HG02678 (cell line): ENCODE results near the gene LMTK2.
A peak's percentile ranks its signal among the peaks of the same experiment; 100 is the strongest.
"Not testable (repeated sequence)": the region's sequence is repeated elsewhere in the genome, so short reads cannot be mapped to it uniquely, and the experiment has no call there.

ENCODE experiments used
- ATAC-seq: cut with Tn5 transposase; IDR thresholded peaks from one replicate; pipeline ENCODE4 v1.9.1; 2021; ENCODE audit warnings: mild to moderate bottlenecking, moderate library complexity; ENCODE audit not compliant: unreplicated experiment

Gene LMTK2

GRCh38 chr7:98102170-98102569 is 4.5 kb upstream of the LMTK2 start:
- no peak for ATAC-seq

- peak; percentile 1 for ATAC-seq
Measured at GRCh38 chr7:98105942-98106544, 619 bp upstream of the LMTK2 start.

- no peak for ATAC-seq
Measured at GRCh38 chr7:98107313-98107721, 655 bp downstream of the LMTK2 start.

GRCh38 chr7:98110249-98111022 is 3.8 kb downstream of the LMTK2 start:
- ATAC-seq = no peak

GRCh38 chr7:98112077-98112476 is 5.4 kb downstream of the LMTK2 start:
- ATAC-seq = no peak

GRCh38 chr7:98115746-98116525 is 9.3 kb downstream of the LMTK2 start:
- no peak for ATAC-seq

GRCh38 chr7:98116656-98117461 is 10.2 kb downstream of the LMTK2 start:
- no peak for ATAC-seq

GRCh38 chr7:98119256-98119918 is 12.7 kb downstream of the LMTK2 start:
- ATAC-seq = no peak

- no peak for ATAC-seq
Measured at GRCh38 chr7:98120559-98120958, 13.9 kb downstream of the LMTK2 start.

- ATAC-seq = not testable (repeated sequence)
Measured at GRCh38 chr7:98121388-98121787, 14.7 kb downstream of the LMTK2 start.

GRCh38 chr7:98123365-98123696 is 16.7 kb downstream of the LMTK2 start:
- no peak for ATAC-seq

- ATAC-seq = no peak
Measured at GRCh38 chr7:98125759-98126158, 19.1 kb downstream of the LMTK2 start.

- no peak for ATAC-seq
Measured at GRCh38 chr7:98126311-98127142, 19.9 kb downstream of the LMTK2 start.

GRCh38 chr7:98128346-98128745 is 21.7 kb downstream of the LMTK2 start:
- ATAC-seq = no peak

GRCh38 chr7:98130959-98131358 is 24.3 kb downstream of the LMTK2 start:
- no peak for ATAC-seq

- peak; percentile 73 for ATAC-seq
Measured at GRCh38 chr7:98133181-98133580, 26.5 kb downstream of the LMTK2 start.

GRCh38 chr7:98133621-98134303 is 27.1 kb downstream of the LMTK2 start:
- ATAC-seq = peak; percentile 14

GRCh38 chr7:98134420-98135228 is 28.0 kb downstream of the LMTK2 start:
- no peak for ATAC-seq
